Stimulated activated CD8-positive, alpha-beta memory T cell treated with anti-CD3 and anti-CD28 coated beads, Interleukin-2, amount 100 ng/mL, for 48 hours (primary cell): ENCODE data around the gene TNFSF9.
"Not testable (repeated sequence)": the region's sequence is repeated elsewhere in the genome, so short reads cannot be mapped to it uniquely, and the experiment has no call there.

ENCODE experiments used
- DNase-seq, 2 donors: peaks; one replicate each; pipeline ENCODE4 v3.0.0-alpha.2; 2020; ENCODE audit warnings: low read depth in 2 of 2

TNFSF9 gene

DNA sequence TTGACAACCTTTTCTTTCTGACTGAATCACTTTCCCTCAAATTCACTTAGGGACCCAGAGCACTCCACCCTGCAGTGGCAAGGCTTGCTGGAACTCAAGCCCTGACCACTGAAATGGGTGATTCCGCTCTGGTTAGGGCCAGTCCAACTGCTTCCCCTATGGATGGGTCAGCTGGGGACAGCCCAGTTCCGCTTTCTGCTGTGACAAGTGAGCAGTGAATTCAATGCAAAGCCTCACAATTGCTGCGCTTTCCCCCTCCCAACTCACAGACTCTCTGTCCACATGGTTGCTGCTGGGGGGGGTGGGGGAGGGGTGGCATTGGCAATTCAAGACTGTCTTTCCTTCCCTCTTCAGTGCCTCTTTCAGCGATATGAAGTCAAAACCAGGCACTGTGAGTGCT is 41.4 kb downstream of the TNFSF9 start:
- no peak for DNase-seq

DNA sequence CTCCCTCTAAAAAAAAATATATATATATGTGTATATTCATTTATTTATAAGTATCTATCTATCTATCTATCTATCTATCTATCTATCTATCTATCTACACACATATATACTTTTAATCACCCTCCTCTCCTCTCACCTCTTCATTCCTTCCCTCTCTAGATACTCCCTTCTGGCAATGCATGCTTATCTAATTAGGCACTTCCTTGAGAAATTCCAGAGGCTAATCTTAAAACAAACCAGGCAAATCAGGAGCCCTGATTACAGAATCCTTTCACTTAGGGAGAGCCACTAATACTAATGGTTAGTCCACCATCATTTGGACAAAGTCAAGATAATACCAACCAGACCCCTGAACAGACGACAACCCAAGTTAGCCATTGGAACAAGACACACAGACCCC is 42.5 kb downstream of the TNFSF9 start:
- no peak for DNase-seq

DNA sequence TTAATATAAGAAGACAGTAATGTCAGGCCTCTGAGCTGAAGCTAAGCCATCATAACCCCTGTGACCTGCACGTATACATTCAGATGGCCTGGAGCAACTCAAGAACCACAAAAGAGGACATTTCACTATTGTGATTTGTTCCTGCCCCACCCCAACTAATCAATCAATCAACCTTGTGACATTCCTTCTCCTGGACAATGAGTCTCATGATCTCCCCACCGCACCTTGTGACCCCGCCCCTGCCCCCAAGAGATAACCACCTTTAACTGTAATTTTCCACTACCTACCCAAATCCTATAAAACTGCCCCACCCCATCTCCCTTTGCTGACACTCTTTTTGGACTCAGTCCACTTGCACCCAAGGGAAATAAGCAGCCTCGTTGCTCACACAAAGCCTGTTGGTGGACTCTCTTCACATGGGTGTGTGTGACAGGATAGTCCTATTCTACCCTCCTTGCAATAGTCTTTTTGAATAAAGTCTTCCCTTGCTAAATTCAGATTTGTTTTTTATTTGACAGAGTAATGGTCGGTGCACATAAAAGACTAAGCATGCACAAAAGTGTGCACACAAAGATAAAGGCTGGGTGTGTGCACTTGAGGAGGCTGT is 46.1 kb downstream of the TNFSF9 start:
- no peak for DNase-seq

DNA sequence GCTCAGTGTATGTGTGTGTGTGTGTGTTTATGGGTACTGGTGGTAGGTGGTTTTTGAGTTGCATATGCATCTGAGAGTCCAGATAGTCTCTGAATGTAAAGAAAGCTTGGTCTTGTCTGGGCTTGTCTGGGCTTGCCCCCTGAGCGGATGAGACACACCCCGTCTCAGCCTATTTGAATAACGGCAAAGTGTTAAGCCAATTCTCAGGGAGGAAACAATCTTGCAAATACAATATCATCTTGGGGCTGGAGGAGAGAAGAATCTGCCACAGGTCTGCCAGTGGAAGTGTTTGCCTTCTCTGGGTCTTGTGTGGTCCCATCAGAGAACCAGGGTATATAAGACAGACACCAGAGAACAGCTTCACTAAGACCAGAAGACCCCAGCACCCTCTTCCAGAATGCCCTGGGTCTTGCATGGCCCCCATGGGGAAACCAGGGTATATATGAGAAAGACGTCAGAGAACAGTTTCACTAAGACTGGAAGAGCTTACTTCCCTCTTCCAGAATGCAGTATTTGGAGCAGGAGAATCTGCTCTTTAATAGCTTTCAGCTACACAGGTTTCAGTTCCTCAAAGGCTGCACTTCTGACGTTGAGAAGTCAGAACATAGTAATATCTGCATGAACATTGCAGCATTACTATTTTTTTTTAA is 46.8 kb downstream of the TNFSF9 start:
- DNase-seq, result no peak

DNA sequence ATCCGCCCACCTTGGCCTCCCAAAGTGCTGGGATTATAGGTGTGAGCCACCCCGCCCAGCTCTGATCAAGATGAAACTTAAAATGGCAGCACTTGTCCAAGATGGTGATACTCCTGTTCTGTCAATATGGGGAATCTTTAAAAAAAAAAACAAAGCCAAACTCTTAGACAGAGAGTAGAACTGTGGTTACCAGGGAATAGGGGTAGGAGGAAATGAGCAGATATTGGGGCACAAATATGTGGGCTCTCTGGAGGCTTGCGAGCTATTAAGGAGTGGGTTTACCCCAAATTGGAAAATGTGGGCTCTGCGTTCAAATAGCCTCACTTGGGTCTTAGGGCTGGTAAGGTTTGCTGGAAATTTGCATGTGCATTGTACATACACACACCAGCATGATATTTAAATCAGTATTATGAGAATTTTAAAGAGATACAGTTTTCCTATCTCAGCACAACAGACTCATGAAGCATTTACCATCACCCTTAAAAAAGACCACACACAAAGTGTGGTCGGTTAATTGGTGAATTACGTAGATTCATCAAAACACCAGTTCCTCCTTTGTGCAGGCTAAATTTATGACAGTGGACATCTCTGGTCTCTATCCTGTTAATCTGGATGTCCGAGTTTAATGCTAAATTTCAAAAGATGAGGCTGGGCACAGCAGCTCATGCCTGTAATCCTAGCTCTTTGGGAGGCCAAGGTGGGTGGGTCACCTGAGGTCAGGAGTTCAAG is 48.8 kb downstream of the TNFSF9 start:
- DNase-seq, result no peak

DNA sequence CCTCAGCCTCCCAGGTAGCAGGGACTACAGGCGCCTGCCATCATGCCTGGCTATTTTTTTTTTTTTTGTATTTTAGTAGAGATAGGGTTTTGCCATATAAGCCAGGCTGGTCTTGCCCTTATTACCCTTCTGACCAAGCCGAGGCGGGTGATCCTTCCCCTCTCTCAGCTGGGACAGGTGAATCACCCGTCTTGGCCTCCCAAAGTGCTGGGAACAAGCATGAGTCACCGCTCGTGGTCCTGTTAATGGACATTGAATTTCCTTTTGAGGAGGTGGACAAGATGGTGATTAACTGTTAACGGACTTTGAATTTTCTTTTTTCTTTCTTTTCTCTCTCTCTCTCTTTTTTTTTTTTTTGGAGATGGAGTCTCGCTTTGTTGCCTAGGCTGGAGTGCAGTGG is 49.5 kb downstream of the TNFSF9 start:
- no peak for DNase-seq

DNA sequence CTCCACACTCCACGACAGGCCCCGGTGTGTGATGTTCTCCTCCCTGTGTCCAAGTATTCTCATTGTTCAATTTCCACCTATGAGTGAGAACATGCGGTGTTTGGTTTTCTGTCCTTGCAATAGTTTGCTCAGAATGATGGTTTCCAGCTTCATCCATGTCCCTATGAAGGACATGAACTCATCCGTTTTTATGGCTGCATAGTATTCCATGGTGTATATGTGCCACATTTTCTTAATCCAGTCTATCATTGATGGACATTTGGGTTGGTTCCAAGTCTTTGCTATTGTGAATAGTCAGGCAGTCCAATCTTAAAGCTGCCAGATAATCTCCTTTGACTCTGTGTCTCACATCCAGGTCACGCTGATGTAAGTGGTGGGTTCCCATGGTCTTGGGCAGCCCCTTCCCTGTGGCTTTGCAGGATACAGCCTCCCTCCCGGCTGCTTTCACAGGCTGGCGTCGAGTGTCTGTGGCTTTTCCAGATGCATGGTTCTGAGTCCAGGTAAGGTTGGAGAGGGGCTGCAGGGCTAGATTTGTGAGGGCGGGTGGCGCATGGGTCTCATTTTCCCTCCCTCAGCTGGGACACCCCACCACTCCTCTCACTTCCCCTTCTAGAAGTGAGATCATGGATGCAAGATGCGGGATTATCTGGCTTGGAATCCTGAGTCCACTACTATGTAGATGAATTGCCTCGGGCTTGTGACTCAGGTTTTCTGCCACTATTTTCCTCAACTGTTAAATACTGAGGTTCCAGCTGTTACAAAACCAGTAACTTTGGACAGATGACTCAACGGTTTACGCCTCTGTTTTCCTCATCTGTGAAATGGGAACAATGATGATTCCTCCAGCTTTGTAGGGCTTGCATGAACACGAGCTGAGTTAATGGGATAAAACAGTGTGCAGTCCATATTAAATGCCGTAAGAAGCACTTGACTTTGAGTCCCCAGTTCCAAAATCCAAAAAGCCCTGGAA is 52.0 kb downstream of the TNFSF9 start:
- not testable (repeated sequence) for DNase-seq
